Ectodermal cell (in vitro differentiated cells): ENCODE results near the gene LGI2.
"Not testable (repeated sequence)": the region's sequence is repeated elsewhere in the genome, so short reads cannot be mapped to it uniquely, and the experiment has no call there.

Experiments used
- H3K27ac ChIP-seq: 2 replicates; pipeline ENCODE4 v1.7.0; 2013; ENCODE audit warnings: mild to moderate bottlenecking, low read depth, low read length; ENCODE audit not compliant: insufficient read depth, poor library complexity, severe bottlenecking
- H3K27me3 ChIP-seq: 2 replicates; pipeline ENCODE4 v1.7.0; 2013; ENCODE audit warnings: mild to moderate bottlenecking, low read length; ENCODE audit not compliant: insufficient read depth, control insufficient read depth, poor library complexity, severe bottlenecking
- H3K36me3 ChIP-seq: one replicate; pipeline ENCODE4 v1.7.0; 2013; ENCODE audit warnings: low read length; ENCODE audit not compliant: control insufficient read depth, insufficient read depth
- H3K4me1 ChIP-seq: one replicate; pipeline ENCODE4 v1.7.0; 2013; ENCODE audit warnings: low read length; ENCODE audit not compliant: control insufficient read depth, insufficient read depth
- H3K4me3 ChIP-seq: 2 replicates; pipeline ENCODE4 v1.7.0; 2013; ENCODE audit warnings: low read depth, low read length, control low read depth; ENCODE audit not compliant: insufficient read depth
- H3K9me3 ChIP-seq: 2 replicates; pipeline ENCODE4 v1.7.0; 2013; ENCODE audit warnings: mild to moderate bottlenecking, low read length, moderate library complexity; ENCODE audit not compliant: control insufficient read depth
- WGBS, 2 experiments: methylation state at CpG; one replicate each; pipeline ENCODE4 v1.1.7; 2013; ENCODE audit warnings: missing lambda C conversion rate in 2 of 2; 5-methylcytosine and 5-hydroxymethylcytosine counted together

LGI2 gene

GRCh38 chr4:25019501-25019900, 11.2 kb downstream of the LGI2 start:
- Histone ChIP-seq H3K27ac (no peak overlapping the region), H3K4me1 (no peaks in the 10 kb centered on the region), H3K36me3 (no peaks in the 10 kb centered on the region), H3K27me3 (no peaks in the 10 kb centered on the region), H3K4me3 (no peak overlapping the region), H3K9me3 (no peaks in the 10 kb centered on the region)
- 90 to 95% methylated on average over 2 of the region's 2 CpGs for WGBS, 2 experiments

- H3K9me3 ChIP-seq: no peaks in the 10 kb centered on the region
- H3K27ac ChIP-seq: no peak overlapping the region
- no peaks in the 10 kb centered on the region for H3K27me3 ChIP-seq
- H3K36me3 ChIP-seq: no peaks in the 10 kb centered on the region
- H3K4me1 ChIP-seq: no peaks in the 10 kb centered on the region
- 90 to 94% methylated on average over 3 of the region's 3 CpGs for WGBS, 2 experiments
- no peak overlapping the region for H3K4me3 ChIP-seq
Observed at GRCh38 chr4:25015012-25015411, 15.7 kb downstream of the LGI2 start.

GRCh38 chr4:25014662-25014983, 16.1 kb downstream of the LGI2 start:
- not testable (repeated sequence) for H3K9me3 ChIP-seq, H3K27me3 ChIP-seq, H3K4me1 ChIP-seq, H3K27ac ChIP-seq, H3K4me3 ChIP-seq, H3K36me3 ChIP-seq
- 92 to 100% methylated on average over 1 of the region's 1 CpG for WGBS, 2 experiments

DNA sequence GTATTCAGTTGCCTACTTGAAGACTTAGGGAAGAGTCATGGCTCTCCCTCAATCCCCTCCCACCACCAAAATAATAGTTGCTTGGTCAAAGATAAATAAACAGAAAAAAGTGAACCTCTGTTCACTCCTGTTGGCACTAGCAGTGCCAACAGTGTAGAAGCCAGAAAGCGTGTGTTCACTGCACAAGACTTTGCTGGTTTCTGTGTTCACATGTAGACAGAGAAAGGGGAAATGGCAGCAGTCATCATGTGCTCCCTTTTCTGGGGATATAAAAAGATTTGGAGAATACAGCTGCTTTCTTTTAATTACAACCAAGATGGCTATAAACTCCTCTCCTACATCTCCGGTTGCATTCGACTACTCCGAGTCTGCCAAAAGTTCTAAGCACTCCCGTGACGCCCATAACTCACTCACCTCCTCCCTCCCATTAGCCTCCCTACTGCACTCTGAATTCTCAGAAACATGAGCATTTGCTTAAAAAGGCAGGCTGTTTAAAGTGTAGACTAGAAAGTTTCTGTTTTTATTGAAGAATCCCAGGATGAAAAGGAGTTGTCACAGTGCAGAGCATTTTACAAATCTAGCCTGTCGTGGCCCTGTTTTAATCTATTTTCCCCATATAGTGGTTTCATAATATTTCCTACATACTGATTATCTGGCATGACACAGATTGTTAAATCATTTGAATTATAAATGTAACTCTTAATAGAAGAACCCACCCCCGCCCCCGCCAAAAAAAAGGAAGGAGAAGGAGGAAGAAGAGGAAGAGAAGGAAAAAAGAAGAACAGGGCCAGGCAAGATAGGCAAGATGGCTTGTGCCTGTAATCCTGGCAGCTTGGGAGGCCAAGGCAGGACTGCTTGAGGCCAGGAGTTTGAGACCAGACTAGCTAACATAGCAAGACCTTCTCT, 16.7 kb downstream of the LGI2 start:
- 92 to 95% methylated on average over 9 of the region's 9 CpGs for WGBS, 2 experiments
- Histone ChIP-seq H3K27me3 (no peaks in the 10 kb centered on the region), H3K9me3 (no peaks in the 10 kb centered on the region), H3K36me3 (no peaks in the 10 kb centered on the region), H3K27ac (no peak overlapping the region), H3K4me3 (no peak overlapping the region), H3K4me1 (no peaks in the 10 kb centered on the region)

DNA sequence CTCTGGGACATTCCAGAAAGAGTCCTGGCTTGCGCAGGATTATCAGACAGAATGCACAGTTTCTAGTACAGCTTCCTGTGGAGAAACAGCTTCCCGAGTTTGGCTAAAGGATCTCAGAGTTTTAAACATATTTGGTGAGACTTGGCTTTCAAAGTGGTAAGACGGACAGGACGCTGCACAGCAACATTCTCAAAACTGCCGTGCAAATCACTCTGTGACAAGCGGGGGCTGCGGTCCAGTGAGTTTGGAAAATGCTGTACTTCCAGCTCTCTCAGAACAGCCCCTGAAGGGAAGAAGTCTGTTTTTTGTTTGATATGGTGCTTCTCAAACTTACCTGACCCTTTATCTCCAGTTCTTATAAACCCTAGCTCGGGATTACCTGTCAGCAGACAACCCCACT, 18.1 kb downstream of the LGI2 start:
- Histone ChIP-seq H3K9me3 (no peaks in the 10 kb centered on the region), H3K27me3 (no peaks in the 10 kb centered on the region), H3K27ac (no peak overlapping the region), H3K4me3 (no peak overlapping the region), H3K36me3 (no peaks in the 10 kb centered on the region), H3K4me1 (no peaks in the 10 kb centered on the region)
- WGBS, 2 experiments: 93% methylated on average over 8 of the region's 8 CpGs

GRCh38 chr4:25011135-25011866, 19.4 kb downstream of the LGI2 start:
- Histone ChIP-seq H3K27ac (no peak overlapping the region), H3K9me3 (no peaks in the 10 kb centered on the region), H3K4me1 (no peaks in the 10 kb centered on the region), H3K4me3 (no peak overlapping the region), H3K36me3 (no peaks in the 10 kb centered on the region), H3K27me3 (no peaks in the 10 kb centered on the region)
- WGBS, 2 experiments: 91 to 93% methylated on average over 14 of the region's 14 CpGs

GRCh38 chr4:25007598-25007997, 23.1 kb downstream of the LGI2 start:
- Histone ChIP-seq H3K9me3 (no peaks in the 10 kb centered on the region), H3K27ac (no peak overlapping the region), H3K4me1 (no peaks in the 10 kb centered on the region), H3K27me3 (no peaks in the 10 kb centered on the region), H3K4me3 (no peak overlapping the region), H3K36me3 (no peaks in the 10 kb centered on the region)
- WGBS, 2 experiments: 96 to 97% methylated on average over 2 of the region's 2 CpGs

GRCh38 chr4:25002681-25003080, 28.1 kb downstream of the LGI2 start:
- 93 to 98% methylated on average over 1 of the region's 1 CpG for WGBS, 2 experiments
- H3K4me1 ChIP-seq: peaks cover 4% of the 10 kb centered on the region
- no peaks in the 10 kb centered on the region for H3K36me3 ChIP-seq
- H3K27ac ChIP-seq: no peak overlapping the region
- no peaks in the 10 kb centered on the region for H3K27me3 ChIP-seq
- no peak overlapping the region for H3K4me3 ChIP-seq
- H3K9me3 ChIP-seq: no peaks in the 10 kb centered on the region

DNA sequence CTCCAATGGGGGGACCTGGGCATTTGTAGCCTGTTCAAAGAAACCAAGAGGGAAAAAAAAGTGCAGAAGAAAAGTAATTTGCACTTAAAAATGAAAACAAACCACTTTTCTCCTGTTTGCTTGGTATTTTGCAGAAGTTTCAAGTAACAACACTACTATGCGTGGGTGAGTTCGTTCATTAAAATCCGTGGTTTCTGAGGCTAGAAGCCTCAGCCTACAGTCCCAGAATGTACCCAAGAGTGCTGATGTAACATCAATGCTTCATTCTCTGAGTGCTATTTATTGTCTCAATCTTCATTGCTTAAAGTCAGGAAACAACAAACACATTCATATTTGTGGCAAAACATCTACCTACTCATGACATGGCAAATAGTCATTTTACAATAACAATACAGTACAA, 29.2 kb downstream of the LGI2 start:
- WGBS, 2 experiments: 91 to 95% methylated on average over 3 of the region's 3 CpGs
- no peaks in the 10 kb centered on the region for H3K9me3 ChIP-seq
- no peak overlapping the region for H3K4me3 ChIP-seq
- no peaks in the 10 kb centered on the region for H3K27me3 ChIP-seq
- no peak overlapping the region for H3K27ac ChIP-seq
- peaks cover 4% of the 10 kb centered on the region for H3K4me1 ChIP-seq
- H3K36me3 ChIP-seq: no peaks in the 10 kb centered on the region

- WGBS, 2 experiments: 86 to 89% methylated on average over 3 to 5 of the region's 5 CpGs
- H3K9me3 ChIP-seq: no peaks in the 10 kb centered on the region
- no peak overlapping the region for H3K4me3 ChIP-seq
- H3K36me3 ChIP-seq: no peaks in the 10 kb centered on the region
- peaks cover 4% of the 10 kb centered on the region for H3K4me1 ChIP-seq
- no peak overlapping the region for H3K27ac ChIP-seq
- no peaks in the 10 kb centered on the region for H3K27me3 ChIP-seq
Observed at GRCh38 chr4:25000639-25001038, 30.1 kb downstream of the LGI2 start.
